Kasumi-1 (cell line): ENCODE data around the gene GNG7.
"Not testable (repeated sequence)": the region's sequence is repeated elsewhere in the genome, so short reads cannot be mapped to it uniquely, and the experiment has no call there.

ENCODE experiments used
- DNase-seq, 2 experiments: peaks; one replicate each; lab custom pipeline; 2025; lab: John Stamatoyannopoulos, UW

GNG7 gene

GRCh38 chr19:2551172-2551863, 151.2 kb downstream of the GNG7 start:
- DNase-seq: no peak

GRCh38 chr19:2550431-2551171, 151.9 kb downstream of the GNG7 start:
- DNase-seq: no peak

- DNase-seq: peak; percentile 89 to 91
Measured at GRCh38 chr19:2549701-2550191, 152.7 kb downstream of the GNG7 start.

- DNase-seq: no peak
Measured at GRCh38 chr19:2548966-2549365, 153.5 kb downstream of the GNG7 start.

- DNase-seq: no peak
Measured at GRCh38 chr19:2547721-2548120, 154.8 kb downstream of the GNG7 start.

GRCh38 chr19:2547033-2547680, 155.3 kb downstream of the GNG7 start:
- no peak for DNase-seq

- DNase-seq: peak; percentile 52 to 53
Measured at GRCh38 chr19:2546128-2547032, 156.1 kb downstream of the GNG7 start.

GRCh38 chr19:2545416-2546127, 156.9 kb downstream of the GNG7 start:
- not testable (repeated sequence) for DNase-seq

GRCh38 chr19:2544576-2545415, 157.7 kb downstream of the GNG7 start:
- DNase-seq: no peak

- peak; percentile 84 to 87 for DNase-seq
Measured at GRCh38 chr19:2543463-2544442, 158.7 kb downstream of the GNG7 start.

GRCh38 chr19:2543072-2543462, 159.4 kb downstream of the GNG7 start:
- not testable (repeated sequence) for DNase-seq

GRCh38 chr19:2542341-2543069, 160.0 kb downstream of the GNG7 start:
- DNase-seq: peak; percentile 61 to 70

GRCh38 chr19:2540646-2541454, 161.6 kb downstream of the GNG7 start:
- DNase-seq: no peak

- DNase-seq: no peak
Measured at GRCh38 chr19:2540251-2540645, 162.2 kb downstream of the GNG7 start.

- DNase-seq: no peak
Measured at GRCh38 chr19:2538096-2538757, 164.3 kb downstream of the GNG7 start.

- peak; percentile 8 to 21 for DNase-seq
Measured at GRCh38 chr19:2537584-2537983, 164.9 kb downstream of the GNG7 start.

GRCh38 chr19:2536461-2536860, 166.0 kb downstream of the GNG7 start:
- no peak for DNase-seq
